ENCODE results near the gene KCP.

- TF ChIP-seq EZH2 (IDR thresholded peaks at IDR 0.05; ENCODE audit: borderline replicate concordance, insufficient read depth, low read depth, low read length, poor library complexity, severe bottlenecking): no peak
- no peak for TF ChIP-seq CTCF (IDR thresholded peaks at IDR 0.05)
Observed at GRCh38 chr7:128830231-128831177, 80.0 kb downstream of the KCP start, which contains the start of gene FLNC.
